GM19240 (cell line): ENCODE measurements around the gene STK11.

Experiments
- DNase-seq: peaks from one replicate; pipeline ENCODE4 v3.0.0; 2011; ENCODE audit warnings: low spot score; ENCODE audit not compliant: insufficient read length

STK11 gene

GRCh38 chr19:1224047-1224825, 18.7 kb downstream of the STK11 start:
- no peak for DNase-seq

GRCh38 chr19:1224847-1225246, 19.3 kb downstream of the STK11 start:
- no peak for DNase-seq

- DNase-seq = no peak
These were observed 20.1 kb downstream of the STK11 start for GRCh38 chr19:1225440-1226226.

GRCh38 chr19:1226227-1226518, 20.6 kb downstream of the STK11 start:
- DNase-seq = no peak

GRCh38 chr19:1226522-1227303, 21.1 kb downstream of the STK11 start:
- no peak for DNase-seq

- DNase-seq = no peak
These were observed 21.9 kb downstream of the STK11 start for GRCh38 chr19:1227304-1228054.

GRCh38 chr19:1228161-1228957, 22.8 kb downstream of the STK11 start:
- no peak for DNase-seq

- no peak for DNase-seq
These were observed 23.7 kb downstream of the STK11 start for GRCh38 chr19:1229056-1229923.

- DNase-seq = no peak
These were observed 24.6 kb downstream of the STK11 start for GRCh38 chr19:1229924-1230782.

- DNase-seq = no peak
These were observed 25.4 kb downstream of the STK11 start for GRCh38 chr19:1230783-1231489.

- DNase-seq = no peak
These were observed 26.4 kb downstream of the STK11 start for GRCh38 chr19:1231729-1232637.

GRCh38 chr19:1232652-1233072, 27.1 kb downstream of the STK11 start:
- DNase-seq = no peak

GRCh38 chr19:1233115-1233667, 27.6 kb downstream of the STK11 start:
- no peak for DNase-seq

GRCh38 chr19:1234051-1234954, 28.7 kb downstream of the STK11 start:
- DNase-seq = no peak

- DNase-seq = no peak
These were observed 29.4 kb downstream of the STK11 start for GRCh38 chr19:1234955-1235380.
